ENCODE data around the gene MASTL.

GRCh38 chr10:27207350-27207749 lies 52.2 kb downstream of the MASTL start:
- TF ChIP-seq SIN3A (IDR thresholded peaks at IDR 0.05; ENCODE audit: borderline replicate concordance, insufficient read depth, low read length) (no peak), POLR2AphosphoS5 (IDR thresholded peaks at IDR 0.05; ENCODE audit: low read depth, low read length) (no peak)
